HG03520 (cell line): ENCODE data around the gene MTRF1.
A peak's percentile ranks its signal among the peaks of the same experiment; 100 is the strongest.

Experiments
- ATAC-seq: cut with Tn5 transposase; IDR thresholded peaks from one replicate; pipeline ENCODE4 v1.9.1; 2021; ENCODE audit warnings: mild to moderate bottlenecking, moderate library complexity; ENCODE audit not compliant: unreplicated experiment

Gene MTRF1

DNA sequence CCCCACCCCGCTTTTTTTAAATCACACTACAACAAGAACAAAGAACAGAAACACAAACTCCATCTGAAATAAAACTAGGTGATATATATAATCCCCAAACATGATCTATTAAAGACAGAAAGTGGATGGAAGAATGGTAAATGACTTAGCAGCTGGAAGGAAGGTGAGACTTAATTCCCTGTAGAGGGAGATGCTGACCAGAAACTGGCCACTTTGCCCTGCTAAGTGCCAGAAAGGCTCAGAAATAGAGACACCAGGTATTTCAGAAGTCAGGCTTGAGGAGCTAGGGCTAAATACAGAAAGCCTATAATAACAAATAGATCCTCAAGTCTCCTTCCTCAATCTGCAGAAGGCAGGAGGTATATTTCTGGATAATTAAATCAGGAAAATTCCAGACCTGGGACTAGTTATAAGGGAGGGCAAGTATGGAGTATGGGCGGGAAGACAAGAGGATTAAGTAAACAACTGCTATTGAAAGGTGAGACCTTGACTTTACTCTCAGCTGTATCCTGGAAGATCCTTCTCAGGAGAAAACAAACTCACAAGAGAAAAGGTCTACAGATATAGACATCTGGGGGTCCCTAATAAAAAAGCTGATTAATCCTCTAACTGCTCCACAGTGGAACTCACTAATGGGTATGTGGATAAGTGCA, 32.2 kb downstream of the MTRF1 start:
- ATAC-seq, result no peak

DNA sequence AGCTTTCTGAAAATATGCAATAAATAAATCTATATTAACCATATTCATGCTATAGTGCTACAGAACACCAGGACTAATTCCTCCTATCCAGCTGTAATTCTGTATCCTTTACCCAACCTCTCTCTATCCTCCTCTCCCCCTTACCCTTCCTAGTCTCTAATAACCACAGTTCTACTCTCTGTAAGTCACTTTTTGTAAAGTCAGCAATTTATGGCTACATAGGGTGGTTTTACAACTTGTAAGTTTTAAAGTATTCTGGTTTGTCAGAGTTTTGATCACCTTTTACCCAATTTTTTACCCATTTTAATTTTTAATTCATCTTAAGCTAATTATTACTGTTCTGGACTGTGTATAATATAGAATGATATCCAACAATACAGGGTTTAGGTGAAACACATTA, 34.0 kb downstream of the MTRF1 start:
- ATAC-seq, result no peak

DNA sequence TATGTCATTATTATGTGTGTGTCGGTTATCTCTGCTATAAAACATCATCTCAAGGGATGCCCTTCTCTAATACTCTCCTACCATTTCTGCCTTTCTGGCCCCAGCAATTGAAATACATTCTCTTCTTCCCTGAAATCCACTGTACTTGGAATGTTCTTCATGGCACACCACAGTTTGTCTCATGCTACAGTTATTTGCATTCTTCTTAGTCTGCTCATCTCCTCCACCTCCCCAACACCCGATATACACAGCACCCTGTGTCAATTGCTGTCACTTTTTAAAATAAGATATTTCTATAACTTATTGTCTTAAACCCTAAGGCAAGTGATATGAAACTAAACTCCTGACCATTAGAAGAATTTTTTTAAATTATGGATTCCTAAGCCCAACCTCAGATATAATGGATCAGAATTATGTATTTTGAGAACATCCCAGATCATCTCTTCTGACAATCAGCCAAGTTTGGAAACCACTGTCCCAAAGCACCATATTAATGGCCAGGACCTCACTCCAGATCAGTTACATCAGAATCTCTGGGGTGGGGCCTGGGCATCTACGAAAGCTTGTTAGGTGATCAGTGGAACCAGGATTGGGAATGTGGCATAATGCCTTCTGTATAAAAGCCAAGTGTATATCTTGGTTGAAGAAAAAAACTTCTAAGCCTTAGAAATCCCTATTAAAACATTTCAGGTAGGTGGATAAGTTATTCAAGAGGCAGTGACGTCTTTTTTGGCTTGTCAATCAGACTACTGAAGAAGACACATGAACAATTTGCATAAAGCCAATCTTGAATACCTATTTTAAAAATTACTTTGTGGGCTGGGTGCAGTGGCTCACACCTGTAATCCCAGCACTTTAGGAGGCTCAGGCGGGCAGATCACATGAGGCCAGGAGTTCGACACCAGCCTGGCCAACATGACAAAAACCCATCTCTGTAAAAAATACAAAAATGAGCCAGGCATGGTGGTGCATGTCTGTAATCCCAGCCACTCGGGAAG, 39.0 kb downstream of the MTRF1 start:
- no peak for ATAC-seq

DNA sequence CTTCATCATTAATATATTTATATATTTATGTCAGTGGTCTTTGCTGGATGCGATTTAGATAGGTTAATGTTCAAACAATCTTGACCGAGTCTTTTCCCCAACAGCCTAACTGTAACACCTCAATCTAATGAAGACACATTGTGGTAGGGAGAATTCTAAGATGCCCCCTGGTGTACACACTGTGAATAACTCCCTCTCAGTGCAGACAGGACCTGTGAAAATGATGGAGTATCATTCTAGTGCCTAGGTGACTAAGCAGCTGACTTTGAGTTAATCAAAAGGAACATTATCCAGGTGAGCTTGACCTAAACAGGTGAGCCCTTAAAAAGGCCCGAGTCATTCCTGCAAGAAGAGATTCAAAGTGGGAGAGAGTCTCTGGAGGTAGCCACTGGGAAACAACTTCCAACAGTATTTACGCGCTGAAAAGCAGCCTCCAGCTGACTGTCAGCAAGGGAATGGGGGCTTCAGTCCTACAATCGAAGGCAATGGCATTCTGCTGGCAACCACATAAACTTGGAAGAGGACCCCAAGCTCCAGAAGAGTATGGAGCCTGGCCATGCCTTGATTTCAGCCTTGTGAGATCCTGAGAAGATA, 41.0 kb downstream of the MTRF1 start:
- ATAC-seq, result peak; percentile 60

DNA sequence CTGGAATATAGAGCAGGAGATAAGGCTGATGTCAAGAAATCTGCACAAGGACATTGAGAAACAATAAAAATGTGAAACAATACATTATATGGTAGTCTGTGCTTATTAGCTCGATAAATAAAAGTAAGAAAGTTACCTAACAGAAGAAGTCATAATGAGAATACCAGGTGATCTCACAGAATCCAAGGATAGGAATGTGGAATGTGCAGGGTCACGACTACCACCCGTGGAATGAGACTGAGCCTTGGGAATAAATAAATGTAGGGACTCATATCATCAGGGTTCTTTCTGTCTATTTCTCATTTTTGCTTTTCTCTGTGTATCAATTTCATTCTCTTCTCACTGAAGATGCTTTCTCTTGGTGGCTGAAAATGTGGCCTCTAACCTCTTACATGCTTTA, 43.0 kb downstream of the MTRF1 start:
- ATAC-seq, result no peak

DNA sequence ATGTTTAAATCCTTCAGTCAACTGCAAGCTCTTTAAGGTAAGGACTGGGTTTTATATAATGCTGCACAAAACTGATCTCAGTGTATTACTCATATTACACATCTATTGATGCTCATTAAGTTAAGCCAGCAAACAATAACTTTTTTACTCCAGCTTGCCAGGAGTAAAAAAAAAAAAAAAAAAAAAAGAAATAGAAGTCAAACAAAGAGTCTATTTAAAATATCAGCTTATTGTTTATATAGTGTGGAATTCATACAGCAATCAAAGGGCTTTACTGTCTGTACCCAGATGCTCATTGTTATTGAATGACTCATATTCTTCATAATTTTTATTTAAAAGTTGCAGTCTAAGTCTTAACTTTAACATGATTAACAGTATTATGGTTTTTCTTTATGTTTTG, 47.2 kb downstream of the MTRF1 start:
- ATAC-seq, result no peak

DNA sequence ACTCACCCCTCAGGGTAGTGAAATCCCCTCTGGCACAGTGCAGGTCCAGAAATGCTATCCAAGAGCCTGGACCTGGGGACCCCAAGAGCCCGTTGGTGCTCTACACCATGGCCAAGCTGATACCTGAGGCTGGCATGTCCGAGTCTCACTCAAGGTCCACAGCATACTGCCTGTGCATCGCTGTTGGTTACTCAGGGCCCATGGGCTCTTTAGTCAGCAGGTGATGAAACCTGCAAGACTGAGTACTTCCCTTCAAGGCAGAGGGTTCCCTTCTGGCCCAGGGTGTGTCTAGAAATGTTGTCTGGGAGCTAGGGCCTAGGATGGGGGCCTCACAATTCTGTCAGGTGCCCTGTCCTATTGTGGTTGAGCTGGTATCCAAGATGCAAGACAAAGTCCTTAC, 49.5 kb downstream of the MTRF1 start:
- ATAC-seq, result no peak

DNA sequence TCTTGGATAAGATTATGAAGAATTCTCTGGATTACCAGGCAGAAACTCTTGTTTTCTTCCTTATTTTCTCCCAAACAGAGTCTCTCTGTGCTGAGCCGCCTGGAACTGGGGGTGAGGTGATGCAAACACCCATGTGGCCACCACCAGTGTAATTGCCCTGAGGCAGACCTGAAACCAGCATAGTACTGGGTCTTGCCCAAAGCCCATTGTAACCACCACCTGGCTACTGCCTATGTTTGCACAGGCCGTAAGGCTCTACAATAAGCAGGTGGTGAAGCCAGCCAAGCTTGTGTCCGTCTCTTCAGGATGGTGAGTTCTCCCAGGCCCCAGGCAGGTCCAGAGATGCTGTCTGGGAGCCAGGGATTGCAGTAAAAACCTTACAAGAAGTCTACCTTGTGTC, 50.1 kb downstream of the MTRF1 start:
- no peak for ATAC-seq

DNA sequence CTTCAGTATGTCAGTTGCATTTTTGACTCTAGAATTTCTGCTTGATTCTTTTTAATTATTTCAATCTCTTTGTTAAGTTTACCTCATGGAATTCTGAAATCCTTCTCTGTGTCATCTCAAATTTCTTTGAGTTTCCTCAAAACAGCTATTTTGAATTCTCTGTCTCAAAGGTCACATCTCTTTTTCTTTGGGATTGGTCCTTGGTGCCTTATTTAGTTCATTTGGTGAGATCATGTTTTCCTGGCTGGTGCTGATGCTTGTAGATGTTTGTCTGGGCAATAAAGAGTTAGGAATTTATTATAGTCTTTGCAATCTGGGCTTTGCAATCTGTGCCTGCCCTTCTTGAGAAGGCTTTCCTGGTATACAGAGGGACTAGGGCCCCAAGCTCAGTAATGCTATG, 50.5 kb downstream of the MTRF1 start:
- ATAC-seq, result no peak

DNA sequence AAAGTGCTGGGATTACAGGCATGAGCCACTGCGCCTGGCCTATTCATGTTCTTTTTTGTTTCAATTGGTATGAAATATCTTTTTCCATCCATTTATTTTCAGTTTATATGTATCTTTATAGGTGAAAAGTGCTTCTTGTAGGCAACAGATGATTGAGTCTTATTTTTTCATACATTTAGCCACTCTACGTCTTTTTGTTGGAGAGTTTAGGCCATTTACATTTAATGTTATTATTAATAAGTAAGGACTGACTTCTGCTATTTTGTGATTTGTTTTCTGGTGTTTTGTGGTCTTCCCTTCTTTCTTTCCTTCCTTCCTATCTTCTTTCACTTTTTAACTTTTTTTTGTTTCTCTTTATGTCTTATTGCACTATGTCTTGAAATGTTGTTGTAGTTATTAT, 52.3 kb downstream of the MTRF1 start:
- no peak for ATAC-seq

DNA sequence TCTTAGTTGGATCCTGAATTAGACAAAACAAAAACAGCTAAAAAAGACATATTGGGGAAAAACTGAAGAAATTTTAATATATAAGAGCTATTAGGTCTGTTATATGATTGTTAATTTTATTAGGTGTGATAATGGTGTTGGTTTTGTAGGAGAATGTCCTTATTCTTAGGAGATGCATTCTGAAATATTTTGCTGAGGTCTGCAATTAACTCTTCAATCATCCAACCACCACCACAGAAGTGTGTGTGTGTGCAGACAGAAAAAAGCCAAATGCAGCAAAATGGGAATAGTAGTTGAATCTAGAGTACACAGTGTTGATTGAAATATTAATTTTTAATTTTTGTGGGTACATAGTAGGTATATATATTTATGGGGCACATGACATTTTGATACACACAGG, 56.9 kb downstream of the MTRF1 start:
- ATAC-seq, result no peak

DNA sequence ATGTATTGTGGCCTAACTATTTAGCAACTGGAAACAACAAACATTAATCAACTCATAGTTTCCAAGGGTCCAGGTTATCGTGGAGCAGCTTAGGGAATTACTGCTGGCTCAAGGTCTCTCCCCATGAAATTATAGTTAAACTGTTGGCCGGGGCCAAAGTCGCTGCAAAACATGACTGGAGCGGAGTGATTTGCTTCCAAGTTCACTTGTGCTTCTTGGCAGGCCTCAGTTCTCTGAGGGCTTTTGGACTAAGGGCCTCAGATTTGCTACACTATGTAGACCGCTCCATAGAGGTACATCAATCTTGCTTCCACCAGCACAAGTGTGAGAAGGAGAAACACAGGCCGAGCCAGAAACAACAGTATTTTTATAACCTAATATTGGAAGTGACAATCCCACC, 59.6 kb downstream of the MTRF1 start:
- ATAC-seq, result no peak

DNA sequence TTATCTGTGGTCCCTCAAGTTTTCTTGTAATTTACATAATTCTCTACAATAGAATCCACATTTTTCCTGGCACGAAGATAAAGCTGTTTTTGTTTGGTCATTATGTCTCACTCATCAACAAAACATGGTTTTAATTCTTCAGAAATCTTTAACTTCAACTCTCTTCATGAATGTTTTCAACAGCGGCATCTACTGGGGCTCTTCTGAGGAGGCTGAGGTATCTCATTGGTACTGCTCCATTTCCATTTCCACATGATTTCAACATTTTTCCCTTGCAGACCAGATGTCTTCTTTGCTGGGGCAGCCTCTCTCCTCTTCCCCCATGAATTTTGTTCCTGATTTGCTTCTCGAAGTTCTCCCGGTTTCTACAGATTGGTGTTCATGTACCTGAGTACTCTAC, 63.2 kb downstream of the MTRF1 start:
- ATAC-seq, result no peak

DNA sequence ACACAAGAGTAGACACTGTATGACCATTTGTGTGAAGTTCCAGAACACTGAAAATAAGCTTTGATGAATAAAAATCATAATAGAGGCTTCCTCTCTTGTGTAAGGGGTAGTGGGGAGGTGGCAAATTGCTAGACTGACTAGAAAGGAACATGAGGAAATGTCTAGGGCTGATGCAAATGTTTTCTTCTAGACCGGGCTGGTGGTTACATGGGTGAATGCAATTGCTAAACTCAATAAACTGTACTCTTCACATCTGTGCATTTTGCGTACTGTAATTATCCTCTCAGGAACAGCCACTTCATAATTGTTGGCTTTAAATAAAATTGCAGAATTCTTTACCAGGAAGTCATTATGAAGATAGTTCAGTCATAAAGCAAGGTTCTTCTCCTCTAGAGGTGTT, 63.9 kb downstream of the MTRF1 start:
- peak; percentile 45 for ATAC-seq

DNA sequence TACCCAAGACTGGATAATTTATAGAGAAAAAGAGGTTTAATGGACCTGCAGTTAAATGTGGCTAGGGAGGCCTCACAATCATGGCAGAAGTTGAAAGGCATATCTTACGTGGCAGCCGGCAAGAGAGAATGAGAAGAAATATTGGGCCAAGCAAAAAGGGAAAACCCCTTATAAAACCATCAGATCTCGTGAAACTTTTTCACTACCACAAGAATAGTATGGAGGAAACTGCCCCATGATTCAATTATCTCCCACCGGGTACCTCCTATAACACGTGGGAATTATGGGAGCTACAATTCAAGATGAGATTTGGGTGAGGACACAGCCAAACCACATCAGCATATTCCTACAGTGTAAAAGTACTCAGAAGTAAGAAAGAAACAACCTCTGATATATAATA, 64.3 kb downstream of the MTRF1 start:
- no peak for ATAC-seq

DNA sequence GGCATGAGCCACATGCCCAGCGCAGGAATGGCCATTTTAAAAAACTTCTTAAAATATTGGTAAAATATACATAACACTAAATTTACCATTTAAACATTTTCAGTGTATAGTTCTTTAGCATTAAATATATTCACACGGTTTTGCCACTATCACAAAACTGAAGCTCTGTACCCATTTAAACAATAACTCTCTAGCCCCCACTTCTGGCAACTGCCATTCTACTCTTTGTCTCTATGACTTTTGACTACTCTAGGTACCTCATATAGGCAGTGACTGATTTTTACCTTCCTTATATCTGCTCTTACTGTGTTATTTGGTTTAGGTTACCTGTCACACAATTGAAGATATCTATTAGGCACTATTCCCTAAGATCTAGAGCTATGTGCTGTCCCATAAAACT, 66.8 kb downstream of the MTRF1 start:
- ATAC-seq, result no peak

DNA sequence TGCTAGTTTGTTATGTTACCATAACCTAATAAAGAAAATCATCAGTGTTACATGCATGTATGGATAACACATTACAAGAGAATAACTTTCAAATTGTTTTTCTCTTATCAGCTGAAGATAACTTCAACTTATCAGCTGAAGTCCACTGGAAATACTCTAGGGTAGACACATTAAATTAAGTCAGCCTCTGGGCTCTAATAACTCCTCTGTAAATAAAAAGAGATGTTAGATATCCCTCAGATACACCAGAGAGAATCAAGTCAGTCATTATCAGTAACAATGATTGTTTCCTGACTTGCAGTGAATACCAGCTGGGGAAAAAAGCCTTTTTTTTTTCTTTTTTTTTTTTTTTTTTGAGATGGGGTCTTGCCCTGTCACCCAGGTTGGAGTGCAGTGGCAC, 67.4 kb downstream of the MTRF1 start:
- no peak for ATAC-seq

DNA sequence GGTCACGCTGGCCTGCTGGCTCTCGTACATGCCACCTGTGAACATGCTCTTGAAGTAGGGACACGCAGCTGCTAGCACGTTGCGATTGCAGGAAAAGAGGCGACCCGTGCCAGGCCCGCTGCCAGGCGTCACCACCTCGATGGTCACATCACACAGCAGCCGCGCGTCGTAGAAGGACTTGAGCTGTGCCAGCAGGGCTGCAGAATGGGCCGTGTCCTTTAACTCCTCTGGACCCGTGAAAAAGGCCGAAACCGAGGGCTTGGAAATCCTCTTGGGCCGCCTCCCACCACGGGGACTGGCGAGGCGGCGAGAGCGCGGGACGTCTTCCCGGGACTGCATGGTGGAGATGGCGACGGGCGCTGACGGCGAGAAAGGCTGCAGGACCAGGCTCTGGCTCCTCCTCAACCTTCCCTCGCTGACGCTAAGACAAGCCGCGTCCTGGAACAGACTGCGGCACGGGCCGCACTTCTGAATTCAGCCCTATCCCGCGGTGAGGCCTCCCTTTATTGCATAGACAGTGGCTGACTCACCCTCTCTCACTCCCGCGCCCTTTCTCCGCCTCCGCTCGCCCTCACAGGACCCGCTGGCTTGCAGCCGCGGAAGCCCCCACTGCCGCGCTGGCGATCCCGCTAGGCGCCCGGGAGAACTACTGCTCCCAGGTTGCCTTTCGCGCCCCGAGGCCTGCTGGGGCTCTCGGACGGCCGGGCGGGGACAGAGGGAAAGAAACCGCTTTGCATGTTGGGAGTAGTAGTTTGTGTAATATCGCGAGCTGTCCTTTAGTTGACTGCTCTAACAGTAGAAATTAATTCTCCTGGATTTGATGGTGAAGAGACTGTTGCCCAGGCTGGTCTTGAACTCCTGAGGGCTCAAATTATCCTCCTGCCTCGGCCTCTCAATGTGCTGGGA, 69.2 kb downstream of the MTRF1 start, which contains the start of gene KBTBD7:
KBTBD7 (minus strand) TSS at position 651 of the 906 bp plus-strand sequence; CDS start at position 339, 312 bp downstream.
- ATAC-seq, result peak; percentile 96

DNA sequence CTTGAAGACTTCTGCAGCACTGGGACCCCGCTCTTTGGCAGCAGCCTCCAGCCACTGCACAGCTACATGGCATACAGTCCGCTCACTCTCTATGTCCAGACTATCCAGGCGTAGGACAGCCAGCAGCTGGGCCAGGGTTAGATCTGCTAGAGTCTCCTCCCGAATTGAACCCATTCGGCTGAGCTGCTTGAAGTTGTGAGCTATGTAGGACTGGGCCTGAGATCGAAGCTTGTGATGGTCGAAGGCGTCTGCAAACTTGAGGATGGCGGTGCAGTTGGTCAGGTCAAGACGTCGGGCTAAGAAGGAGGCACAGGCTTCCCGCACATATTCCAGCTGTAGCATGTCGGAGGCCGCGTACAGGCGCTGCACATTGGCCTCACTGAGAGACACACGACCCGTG, 69.9 kb downstream of the MTRF1 start:
- no peak for ATAC-seq

DNA sequence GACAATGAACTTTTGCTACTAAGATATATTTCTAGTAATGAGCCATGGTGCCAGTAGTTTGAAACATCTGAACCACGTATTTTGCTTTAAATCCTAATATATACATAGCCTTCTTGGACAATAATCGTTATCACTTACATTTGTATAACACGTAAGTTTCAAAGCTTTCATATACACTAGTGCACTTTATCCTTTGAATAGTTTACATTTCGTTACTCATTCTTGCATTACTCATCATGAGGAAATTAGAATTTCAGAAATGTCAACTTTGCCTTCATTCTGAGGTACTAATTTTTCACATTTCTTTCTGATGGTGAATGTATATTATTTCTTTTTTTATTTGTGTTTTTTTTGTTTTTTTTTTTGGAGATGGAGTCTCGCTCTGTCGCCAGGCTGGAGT, 74.8 kb downstream of the MTRF1 start:
- ATAC-seq, result no peak

DNA sequence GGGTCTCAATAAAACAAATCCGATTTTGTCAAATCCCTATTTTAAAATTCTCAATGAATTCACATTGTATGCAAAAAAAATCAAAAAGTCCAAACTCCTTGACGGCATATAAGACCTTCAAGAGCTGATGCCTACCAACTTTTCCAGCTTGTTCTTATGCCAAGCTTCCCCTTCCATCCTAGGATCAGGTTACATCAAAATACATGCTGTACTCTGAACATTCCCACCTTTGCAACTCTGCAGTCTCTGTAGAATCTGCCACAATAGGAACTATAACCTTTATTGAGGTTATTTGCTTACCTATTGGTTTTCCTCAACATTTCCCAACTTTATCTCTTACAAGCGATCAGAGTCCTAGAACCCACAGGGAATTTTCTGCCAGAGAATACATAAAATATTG, 76.9 kb downstream of the MTRF1 start:
- no peak for ATAC-seq
